Adrenal gland (tissue), 5 donors: Measurements from ENCODE around the gene FRMD3.

Experiments used
- CTCF ChIP-seq, 6 experiments: fragments of 450-650 bp in 4 of 6; fragments of 200-600 bp in 2 of 6; sonication (generic) in 1 of 6; IDR thresholded peaks; 1 replicate in 5 of 6; 2 replicates in 1 of 6; pipeline versions ENCODE4 v1.5.1 to v1.8.0; 2016 to 2021; ENCODE audit warnings: antibody characterized with exemption in 6 of 6, mild to moderate bottlenecking in 2 of 6, moderate library complexity in 1 of 6
- POLR2A ChIP-seq, 2 donors: fragments of 450-650 bp; IDR thresholded peaks; one replicate each; pipeline ENCODE4 v1.6.1; 2017; ENCODE audit warnings: antibody characterized with exemption in 2 of 2, mild to moderate bottlenecking in 2 of 2, moderate library complexity in 1 of 2
- donor health status: DM: no; HTN: no; CAD: no.

- TF ChIP-seq CTCF (IDR thresholded peaks at IDR 0.05) (no peak), POLR2A (IDR thresholded peaks at IDR 0.05) (peak in 1 of 2 donors; percentile 55)
Observed at GRCh38 chr9:83220730-83221129, 317.5 kb downstream of the FRMD3 start.
